Heart left ventricle (tissue), 13 donors: Measurements from ENCODE around the gene SVEP1.

Source experiments
- CTCF ChIP-seq, 12 donors: fragments of 200-600 bp; sonication (generic) in 4 of 12; IDR thresholded peaks; one replicate each; pipeline versions ENCODE4 v1.5.0 to v1.8.0; 2018 to 2022; ENCODE audit warnings: antibody characterized with exemption in 12 of 12, mild to moderate bottlenecking in 5 of 12
- POLR2A ChIP-seq, 2 donors: fragments of 450-650 bp; IDR thresholded peaks; one replicate each; pipeline ENCODE4 v1.6.1; 2017; ENCODE audit warnings: antibody characterized with exemption in 2 of 2, mild to moderate bottlenecking in 2 of 2, moderate library complexity in 2 of 2
- donor health status: ischemic (EF 13 %, LVEDD 7.1; RV severe dilation, severe dysfunction).
- donor health status: DM: no; HTN: yes; CAD: no.
- donor health status: DM: no; HTN: no; CAD: no.
- donor health status: ischemic (EF 25% LVEDD 6.9; RV normal size, moderate dysfunction).
- donor health status: ischemic (EF 25% LVEDD 5.7; RV mildly dilated, moderate dysfunction).
- donor health status: ischemic (EF 35%, LVEDD 5.7; RV mildly dilated, moderate dysfunction).
- donor health status: nonischemic (EF 11% LVEDD 7.7; RV severe dilation, severe dysfunction).
- donor health status: DM: yes; HTN: yes; CAD: no.
- donor health status: PGD.
- donor health status: ischemic (EF 29% LVEDD 5.4; RV normal size, mild dysfunction).
- donor health status: nonischemic (EF 23%, LVEDD 6.1; RV moderate dilation, normal function).

GRCh38 chr9:110323818-110324217, 255.7 kb downstream of the SVEP1 start:
- no peak for TF ChIP-seq POLR2A (IDR thresholded peaks at IDR 0.05)
- no peak for TF ChIP-seq CTCF (IDR thresholded peaks at IDR 0.05)
